Stimulated activated memory B cell treated with anti-CD40 and anti-IgM and Interleukin-4, amounts not matched to agents 10 μg/mL and 1 μg/mL and 100 μg/mL, for 72 hours (primary cell): ENCODE measurements around the gene TOGARAM2.

Experiments
- ATAC-seq: fragments of 150-1000 bp; cut with Tn5 transposase; 2 replicates; pipeline ENCODE4 v1.10.0; 2021
- H3K27ac Mint-ChIP-seq: one replicate; pipeline ENCODE4 v1.8.0; 2022; ENCODE audit warnings: mild to moderate bottlenecking, mixed read lengths
- H3K27me3 Mint-ChIP-seq: one replicate; pipeline ENCODE4 v1.8.0; 2022; ENCODE audit warnings: mixed read lengths
- H3K36me3 Mint-ChIP-seq: one replicate; pipeline ENCODE4 v1.8.0; 2022; ENCODE audit warnings: mixed read lengths
- H3K4me1 Mint-ChIP-seq: one replicate; pipeline ENCODE4 v1.8.0; 2022; ENCODE audit warnings: mixed read lengths
- H3K4me3 Mint-ChIP-seq: one replicate; pipeline ENCODE4 v1.8.0; 2022; ENCODE audit warnings: mild to moderate bottlenecking, moderate library complexity, mixed read lengths
- H3K9me3 Mint-ChIP-seq: one replicate; pipeline ENCODE4 v1.8.0; 2022; ENCODE audit warnings: mixed read lengths

TOGARAM2 gene

DNA sequence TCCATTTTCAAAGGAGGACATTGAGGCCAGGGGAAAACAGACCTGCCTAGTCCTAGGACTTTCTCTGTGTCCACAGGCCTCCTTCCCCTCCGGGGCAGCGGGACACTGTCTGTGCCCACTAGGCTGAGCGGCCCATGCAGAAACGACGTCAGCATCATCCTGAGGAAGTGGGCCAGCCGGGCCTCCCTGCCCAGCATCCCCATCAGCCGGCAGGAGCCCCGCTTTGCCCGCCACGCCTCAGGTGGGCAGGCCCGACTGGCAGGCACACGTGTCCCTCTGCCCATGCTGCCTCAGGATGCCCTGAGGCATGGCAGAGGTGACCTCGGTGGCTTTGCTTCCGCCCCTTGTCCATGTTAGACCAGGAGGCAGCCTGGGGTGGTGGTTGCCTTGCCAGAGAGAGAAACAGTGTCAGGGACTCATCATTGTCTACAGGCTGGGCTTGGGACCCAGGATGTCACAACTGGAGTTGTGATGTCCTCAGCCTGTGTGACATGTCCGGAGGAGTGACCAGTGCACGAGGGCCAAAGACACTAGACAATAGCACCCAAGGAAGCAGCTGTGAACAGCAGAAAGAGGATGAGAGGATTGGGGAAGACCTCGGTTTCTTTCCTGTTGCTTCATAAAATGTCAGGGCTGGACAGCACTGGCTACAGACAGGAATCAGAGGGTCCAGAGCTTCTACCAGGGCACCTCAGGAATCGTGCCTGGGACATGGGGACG lies 36.8 kb downstream of the TOGARAM2 start:
- Mint-ChIP-seq H3K4me1 (peaks cover 36% of the 10 kb centered on the region), H3K36me3 (no peaks in the 10 kb centered on the region), H3K4me3 (no peak overlapping the region), H3K27ac (no peak overlapping the region), H3K27me3 (peaks cover 7% of the 10 kb centered on the region), H3K9me3 (no peaks in the 10 kb centered on the region)
- no peak for ATAC-seq

- ATAC-seq, result no peak
- Mint-ChIP-seq H3K27ac (no peak overlapping the region), H3K27me3 (peaks cover 7% of the 10 kb centered on the region), H3K4me3 (no peak overlapping the region), H3K9me3 (no peaks in the 10 kb centered on the region), H3K36me3 (no peaks in the 10 kb centered on the region), H3K4me1 (peaks cover 2% of the 10 kb centered on the region)
These were observed 40.8 kb downstream of the TOGARAM2 start for GRCh38 chr2:29021886-29022285.

DNA sequence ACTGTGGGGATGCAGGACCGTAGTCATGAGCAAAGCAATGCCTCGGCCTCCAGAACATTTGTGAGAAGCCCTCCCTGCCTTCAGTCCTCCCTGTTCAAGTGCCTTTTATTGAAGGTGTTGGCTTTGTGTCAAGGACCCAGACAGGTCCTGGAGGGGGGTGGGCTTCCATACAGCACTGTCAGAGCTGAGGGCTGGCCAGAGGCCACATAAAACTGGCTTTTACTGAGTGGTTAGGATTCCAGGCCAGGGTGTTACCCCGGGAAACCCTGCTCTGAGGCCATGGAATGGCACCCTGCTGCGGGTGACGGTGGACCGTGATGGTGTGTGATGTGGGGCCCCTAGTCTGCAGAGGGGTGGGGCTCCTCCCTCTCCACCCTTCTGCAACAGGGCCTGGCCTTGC lies 41.6 kb downstream of the TOGARAM2 start:
- no peaks in the 10 kb centered on the region for H3K36me3 Mint-ChIP-seq
- no peak overlapping the region for H3K27ac Mint-ChIP-seq
- no peak overlapping the region for H3K4me3 Mint-ChIP-seq
- H3K9me3 Mint-ChIP-seq, result no peaks in the 10 kb centered on the region
- ATAC-seq, result no peak
- peaks cover 7% of the 10 kb centered on the region for H3K27me3 Mint-ChIP-seq
- no peaks in the 10 kb centered on the region for H3K4me1 Mint-ChIP-seq

GRCh38 chr2:29023188-29023587 lies 42.1 kb downstream of the TOGARAM2 start:
- Mint-ChIP-seq H3K4me1 (no peaks in the 10 kb centered on the region), H3K27me3 (peaks cover 7% of the 10 kb centered on the region), H3K27ac (no peak overlapping the region), H3K4me3 (no peak overlapping the region), H3K36me3 (no peaks in the 10 kb centered on the region), H3K9me3 (no peaks in the 10 kb centered on the region)
- ATAC-seq, result no peak

- H3K27ac Mint-ChIP-seq, result no peak overlapping the region
- H3K4me1 Mint-ChIP-seq, result no peaks in the 10 kb centered on the region
- H3K36me3 Mint-ChIP-seq, result no peaks in the 10 kb centered on the region
- no peak for ATAC-seq
- H3K4me3 Mint-ChIP-seq, result no peak overlapping the region
- H3K9me3 Mint-ChIP-seq, result no peaks in the 10 kb centered on the region
- H3K27me3 Mint-ChIP-seq, result peaks cover 2% of the 10 kb centered on the region
These were observed 43.9 kb downstream of the TOGARAM2 start for GRCh38 chr2:29024882-29025430.

DNA sequence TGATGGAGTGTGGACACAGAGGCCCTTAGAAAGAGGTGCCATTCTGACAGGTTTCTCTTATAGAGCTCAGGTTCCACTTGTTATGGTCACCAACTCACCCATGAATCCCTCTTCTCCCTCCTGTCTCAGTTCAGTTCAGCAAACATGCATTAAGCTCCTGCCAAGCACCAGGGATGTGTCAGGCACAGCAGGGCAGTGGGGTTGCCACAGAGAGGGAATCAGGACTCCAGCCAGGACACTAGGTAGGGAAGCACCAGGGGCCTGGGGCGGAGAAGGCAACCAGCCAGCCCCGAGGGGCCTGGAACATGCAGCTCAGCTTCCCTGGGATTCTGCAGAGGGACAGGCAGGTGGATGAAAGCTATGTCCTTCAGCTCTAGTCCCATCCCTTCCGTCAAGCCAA lies 44.6 kb downstream of the TOGARAM2 start:
- no peak for ATAC-seq
- no peak overlapping the region for H3K27ac Mint-ChIP-seq
- no peaks in the 10 kb centered on the region for H3K36me3 Mint-ChIP-seq
- no peaks in the 10 kb centered on the region for H3K9me3 Mint-ChIP-seq
- H3K4me3 Mint-ChIP-seq, result no peak overlapping the region
- H3K27me3 Mint-ChIP-seq, result no peaks in the 10 kb centered on the region
- no peaks in the 10 kb centered on the region for H3K4me1 Mint-ChIP-seq

GRCh38 chr2:29031046-29031445 lies 49.9 kb downstream of the TOGARAM2 start:
- no peak overlapping the region for H3K4me3 Mint-ChIP-seq
- H3K27me3 Mint-ChIP-seq, result no peaks in the 10 kb centered on the region
- no peak for ATAC-seq
- no peak overlapping the region for H3K27ac Mint-ChIP-seq
- H3K9me3 Mint-ChIP-seq, result no peaks in the 10 kb centered on the region
- no peaks in the 10 kb centered on the region for H3K4me1 Mint-ChIP-seq
- no peaks in the 10 kb centered on the region for H3K36me3 Mint-ChIP-seq

- Mint-ChIP-seq H3K27ac (no peak overlapping the region), H3K4me1 (no peaks in the 10 kb centered on the region), H3K36me3 (no peaks in the 10 kb centered on the region), H3K4me3 (no peak overlapping the region), H3K9me3 (no peaks in the 10 kb centered on the region), H3K27me3 (no peaks in the 10 kb centered on the region)
- no peak for ATAC-seq
These were observed 51.1 kb downstream of the TOGARAM2 start for GRCh38 chr2:29032189-29032588.

GRCh38 chr2:29033172-29033571 lies 52.1 kb downstream of the TOGARAM2 start:
- no peaks in the 10 kb centered on the region for H3K36me3 Mint-ChIP-seq
- no peak overlapping the region for H3K4me3 Mint-ChIP-seq
- no peak overlapping the region for H3K27ac Mint-ChIP-seq
- no peaks in the 10 kb centered on the region for H3K4me1 Mint-ChIP-seq
- H3K27me3 Mint-ChIP-seq, result no peaks in the 10 kb centered on the region
- no peaks in the 10 kb centered on the region for H3K9me3 Mint-ChIP-seq
- ATAC-seq, result no peak

DNA sequence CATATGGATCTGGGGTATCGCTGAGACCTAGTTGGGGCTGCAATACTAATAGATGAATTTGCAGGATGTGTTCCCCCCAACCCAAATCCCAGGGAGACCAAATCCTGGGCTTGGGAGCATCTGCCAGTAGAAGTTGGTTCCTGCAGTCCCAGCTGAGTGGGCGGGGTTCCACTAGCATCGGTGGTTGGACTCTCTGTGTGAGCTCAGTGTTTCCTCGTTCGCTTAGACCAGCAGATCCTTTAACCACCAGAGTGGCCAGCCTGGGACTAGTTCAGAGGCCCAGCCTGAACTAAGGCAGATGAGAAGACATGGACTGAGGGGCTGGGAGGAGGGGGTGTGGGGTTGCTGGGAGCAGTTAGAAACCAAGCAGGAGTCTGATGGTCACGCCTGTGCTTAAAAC lies 52.6 kb downstream of the TOGARAM2 start:
- H3K4me1 Mint-ChIP-seq, result no peaks in the 10 kb centered on the region
- H3K36me3 Mint-ChIP-seq, result no peaks in the 10 kb centered on the region
- ATAC-seq, result no peak
- no peak overlapping the region for H3K4me3 Mint-ChIP-seq
- no peaks in the 10 kb centered on the region for H3K9me3 Mint-ChIP-seq
- no peaks in the 10 kb centered on the region for H3K27me3 Mint-ChIP-seq
- H3K27ac Mint-ChIP-seq, result no peak overlapping the region

- H3K9me3 Mint-ChIP-seq, result no peaks in the 10 kb centered on the region
- H3K27ac Mint-ChIP-seq, result no peak overlapping the region
- no peaks in the 10 kb centered on the region for H3K27me3 Mint-ChIP-seq
- no peaks in the 10 kb centered on the region for H3K4me1 Mint-ChIP-seq
- H3K36me3 Mint-ChIP-seq, result no peaks in the 10 kb centered on the region
- ATAC-seq, result no peak
- no peak overlapping the region for H3K4me3 Mint-ChIP-seq
These were observed 54.1 kb downstream of the TOGARAM2 start for GRCh38 chr2:29035016-29035745.

DNA sequence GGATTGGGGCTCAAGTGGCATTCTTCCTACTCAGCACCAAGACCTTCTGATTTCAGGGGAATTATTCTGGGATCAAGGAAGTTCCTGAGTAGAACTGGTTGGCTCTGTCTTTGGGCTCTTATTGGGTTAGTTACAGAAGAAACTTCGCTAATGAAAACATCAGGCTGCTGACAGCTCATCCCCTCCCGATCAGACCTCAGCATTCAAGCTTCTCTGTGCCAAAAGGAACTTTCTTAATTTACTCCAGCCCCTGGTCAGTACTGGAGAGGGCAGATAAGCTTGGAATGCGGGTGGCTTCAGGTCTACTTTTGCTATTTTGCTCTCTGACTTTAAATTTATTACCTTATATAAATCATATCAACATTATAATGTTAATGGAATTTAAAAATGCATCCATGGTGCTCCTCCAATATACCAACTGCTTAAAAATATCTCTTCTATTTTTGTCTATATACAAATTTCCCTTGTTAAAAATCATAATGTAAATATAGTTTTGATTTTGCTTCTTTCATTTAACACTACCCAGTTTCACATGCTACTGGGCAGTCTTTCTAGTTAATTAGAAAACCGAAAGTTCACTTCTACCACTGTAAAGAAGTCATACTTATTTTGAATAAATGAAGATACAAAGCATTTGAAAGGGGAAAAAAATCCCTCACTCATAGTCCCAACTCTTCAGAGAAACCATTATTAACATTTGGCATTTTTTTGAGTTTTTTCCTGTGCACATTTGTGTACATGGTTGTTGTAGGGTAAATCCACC lies 58.8 kb downstream of the TOGARAM2 start:
- Mint-ChIP-seq H3K36me3 (no peaks in the 10 kb centered on the region), H3K27me3 (no peaks in the 10 kb centered on the region), H3K27ac (no peak overlapping the region), H3K9me3 (no peaks in the 10 kb centered on the region), H3K4me1 (no peaks in the 10 kb centered on the region), H3K4me3 (no peak overlapping the region)
- no peak for ATAC-seq

DNA sequence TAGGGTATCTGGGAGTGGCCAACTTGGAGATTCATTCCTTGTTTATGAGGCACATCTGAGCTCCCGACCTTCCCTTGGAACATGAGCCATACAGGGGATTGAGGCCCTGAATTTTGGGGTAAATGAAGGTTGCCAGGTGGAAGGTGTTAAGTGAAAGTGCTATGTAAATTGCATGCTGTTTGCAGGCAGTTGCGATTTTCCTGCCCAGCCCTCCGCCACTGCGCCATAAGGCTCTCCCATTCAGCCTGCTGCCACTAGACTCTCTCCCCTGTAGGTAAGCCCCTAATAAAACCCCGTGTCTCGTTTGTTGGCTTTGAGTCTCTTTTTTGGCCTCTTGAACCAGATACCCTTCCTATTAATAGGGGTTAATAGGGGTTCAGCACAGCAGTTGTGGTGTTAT lies 59.5 kb downstream of the TOGARAM2 start:
- no peak overlapping the region for H3K4me3 Mint-ChIP-seq
- H3K4me1 Mint-ChIP-seq, result no peaks in the 10 kb centered on the region
- H3K36me3 Mint-ChIP-seq, result no peaks in the 10 kb centered on the region
- H3K27me3 Mint-ChIP-seq, result no peaks in the 10 kb centered on the region
- no peak for ATAC-seq
- H3K27ac Mint-ChIP-seq, result no peak overlapping the region
- H3K9me3 Mint-ChIP-seq, result no peaks in the 10 kb centered on the region

GRCh38 chr2:29041161-29041660 lies 60.1 kb downstream of the TOGARAM2 start:
- H3K4me1 Mint-ChIP-seq, result no peaks in the 10 kb centered on the region
- H3K4me3 Mint-ChIP-seq, result no peak overlapping the region
- ATAC-seq, result no peak
- no peaks in the 10 kb centered on the region for H3K36me3 Mint-ChIP-seq
- H3K9me3 Mint-ChIP-seq, result no peaks in the 10 kb centered on the region
- no peaks in the 10 kb centered on the region for H3K27me3 Mint-ChIP-seq
- H3K27ac Mint-ChIP-seq, result no peak overlapping the region

DNA sequence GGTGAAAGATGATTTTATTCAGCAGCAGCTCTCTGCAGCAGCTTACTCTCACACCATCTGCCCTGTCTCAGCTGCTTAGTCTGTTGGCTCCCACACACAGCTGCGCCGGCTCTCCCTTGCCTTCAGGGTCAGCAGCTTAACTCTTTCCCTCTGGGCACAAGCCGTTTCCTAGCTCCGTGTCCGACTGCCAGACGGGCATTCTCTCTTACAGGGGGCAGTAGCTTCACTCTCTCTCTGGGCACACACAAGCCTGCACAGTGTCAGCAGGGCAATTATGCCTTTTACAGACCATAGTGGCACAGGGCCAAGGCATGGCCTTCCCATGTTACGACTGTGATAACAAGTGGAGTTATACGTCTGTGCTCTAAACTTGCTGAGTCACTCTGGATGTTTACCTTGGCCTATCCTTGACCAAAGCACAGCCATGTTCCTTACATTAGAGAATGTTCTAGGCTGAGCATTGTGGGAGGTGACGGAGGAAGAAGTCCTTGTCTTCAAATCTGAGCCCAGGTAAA lies 61.5 kb downstream of the TOGARAM2 start:
- no peak overlapping the region for H3K27ac Mint-ChIP-seq

More for the DNA sequence above, 61.5 kb downstream of the TOGARAM2 start:
- Mint-ChIP-seq H3K36me3 (no peaks in the 10 kb centered on the region), H3K4me3 (no peak overlapping the region), H3K27me3 (no peaks in the 10 kb centered on the region), H3K9me3 (no peaks in the 10 kb centered on the region), H3K4me1 (no peaks in the 10 kb centered on the region)
- no peak for ATAC-seq
